A549 (cell line): ENCODE results near the gene UFSP1. TPM values are rescaled to one million over a fixed set of nuclear protein-coding genes. Genes with fewer than 3 reads are reported as not detected.

Experiments
- ATAC-seq, 2 experiments: fragments of 200-7000 bp in 1 of 2; fragments of >200 bp in 1 of 2; cut with Nextera tagmentation in 1 of 2; cut with Tn5 transposase in 1 of 2; 3 replicates each; pipeline versions ENCODE4 v1.8.0 to v1.9.1; 2018 to 2020; ENCODE audit warnings: mild to moderate bottlenecking in 1 of 2, moderate library complexity in 1 of 2
- CTCF ChIA-PET: fragments of 300-600 bp; sonication (Branson Sonifier 250); formaldehyde crosslinking; extraction: SDS; loops from one replicate; lab custom pipeline; 2021; ENCODE audit warnings: antibody characterized with exemption, inconsistent platforms; lab: Yijun Ruan, JAX
- POLR2A ChIA-PET: fragments of 350-600 bp; formaldehyde crosslinking; extraction: SDS; loops from one replicate; lab custom pipeline; 2021; ENCODE audit warnings: antibody characterized with exemption, inconsistent platforms; lab: Yijun Ruan, JAX
- DNase-seq, 2 experiments: peaks; one replicate each; pipeline versions ENCODE4 v3.0.0 to v3.0.0-alpha.2; 2011 to 2016; ENCODE audit warnings: low read depth in 1 of 2, low spot score in 1 of 2
- FAIRE-seq: peaks from 2 replicates; lab custom pipeline; 2011; peaks lifted over from hg19 to GRCh38; lab: Jason Lieb, UNC
- H3K27ac ChIP-seq, 2 experiments: fragments of >200 bp; sonication (Bioruptor Twin); formaldehyde crosslinking; 3 replicates each; pipeline ENCODE4 v1.5.1; 2016 to 2017
- H3K4me1 ChIP-seq: fragments of >200 bp; sonication (Bioruptor Twin); formaldehyde crosslinking; 3 replicates; pipeline ENCODE4 v1.6.1; 2016
- H3K4me2 ChIP-seq: fragments of >200 bp; sonication (Bioruptor Twin); formaldehyde crosslinking; 3 replicates; pipeline ENCODE4 v1.6.1; 2016
- H3K4me3 ChIP-seq: fragments of >200 bp; sonication (Bioruptor Twin); formaldehyde crosslinking; 3 replicates; pipeline ENCODE4 v1.5.1; 2016
- H3K9me3 ChIP-seq: fragments of >200 bp; sonication (Bioruptor Twin); formaldehyde crosslinking; 3 replicates; pipeline ENCODE4 v1.6.1; 2016
- ATOH8 ChIP-seq: fragments of 250-450 bp; sonication (Bioruptor Pico); IDR thresholded peaks from 2 replicates; pipeline ENCODE4 v1.5.0; 2020; ENCODE audit warnings: low read depth, mild to moderate bottlenecking, moderate library complexity
- CBX8 ChIP-seq: fragments of 200-600 bp; sonication (generic); IDR thresholded peaks from 2 replicates; pipeline ENCODE4 v1.6.1; 2016
- CTCF ChIP-seq: fragments of >200 bp; sonication (Bioruptor Twin); formaldehyde crosslinking; IDR thresholded peaks from 3 replicates; pipeline ENCODE4 v1.5.1; 2016
- EP300 ChIP-seq, 2 experiments: fragments of >200 bp; sonication (Bioruptor Twin); formaldehyde crosslinking; IDR thresholded peaks; 2 replicates in 1 of 2; 3 replicates in 1 of 2; pipeline ENCODE4 v1.6.1; 2016 to 2017
- HES2 ChIP-seq: fragments of >200 bp; sonication (Bioruptor Twin); formaldehyde crosslinking; IDR thresholded peaks from 2 replicates; pipeline ENCODE4 v1.6.1; 2016
- HEYL ChIP-seq: fragments of 250-450 bp; sonication (Bioruptor Pico); IDR thresholded peaks from 2 replicates; pipeline ENCODE4 v1.8.0; 2021; ENCODE audit warnings: mild to moderate bottlenecking, moderate library complexity
- HOXB5 ChIP-seq: fragments of 250-450 bp; sonication (Bioruptor Pico); IDR thresholded peaks from 2 replicates; pipeline ENCODE4 v1.5.0; 2020; ENCODE audit warnings: mild to moderate bottlenecking, moderate library complexity
- JUNB ChIP-seq: fragments of >200 bp; sonication (Bioruptor Twin); formaldehyde crosslinking; IDR thresholded peaks from 2 replicates; pipeline ENCODE4 v1.6.1; 2016
- MAZ ChIP-seq: fragments of 150-350 bp; IDR thresholded peaks from 2 replicates; pipeline ENCODE4 v1.6.1; 2014; ENCODE audit warnings: antibody characterized with exemption, low read depth, low read length, borderline replicate concordance
- NPAS2 ChIP-seq: fragments of 250-450 bp; sonication (Bioruptor Pico); IDR thresholded peaks from 2 replicates; pipeline ENCODE4 v1.8.0; 2022; ENCODE audit warnings: mild to moderate bottlenecking, moderate library complexity, borderline replicate concordance
- PBX3 ChIP-seq: IDR thresholded peaks from 2 replicates; pipeline ENCODE4 v1.6.1; 2012
- PHF8 ChIP-seq: fragments of 200-600 bp; sonication (generic); IDR thresholded peaks from 2 replicates; pipeline ENCODE4 v1.6.1; 2016; ENCODE audit warnings: low read depth, mild to moderate bottlenecking, antibody characterized with exemption, moderate library complexity, borderline replicate concordance
- RAD21 ChIP-seq, 2 experiments: fragments of >200 bp in 1 of 2; sonication (Bioruptor Twin) in 1 of 2; formaldehyde crosslinking in 1 of 2; IDR thresholded peaks in 1 of 2; conservative IDR thresholded peaks in 1 of 2; 2 replicates in 1 of 2; 3 replicates in 1 of 2; pipeline ENCODE4 v1.6.1; 2012 to 2018; ENCODE audit warnings: inconsistent platforms in 1 of 2
- RCOR1 ChIP-seq: fragments of 150-350 bp; IDR thresholded peaks from 2 replicates; pipeline ENCODE4 v1.6.1; 2014; ENCODE audit warnings: antibody characterized with exemption, low read length, low read depth
- RNF2 ChIP-seq: fragments of 200-600 bp; sonication (generic); IDR thresholded peaks from 2 replicates; pipeline ENCODE4 v1.6.1; 2016; ENCODE audit warnings: low read depth, mild to moderate bottlenecking, antibody characterized with exemption, moderate library complexity, borderline replicate concordance
- SMC3 ChIP-seq: fragments of >200 bp; sonication (Bioruptor Twin); formaldehyde crosslinking; IDR thresholded peaks from 3 replicates; pipeline ENCODE4 v1.6.1; 2018; ENCODE audit warnings: inconsistent platforms
- ZC3H11A ChIP-seq: fragments of 450-650 bp; IDR thresholded peaks from 2 replicates; pipeline ENCODE4 v1.6.1; 2014; ENCODE audit warnings: antibody characterized with exemption, mild to moderate bottlenecking
- ZNF302 ChIP-seq: fragments of 250-450 bp; sonication (Bioruptor Pico); IDR thresholded peaks from 2 replicates; pipeline ENCODE4 v1.9.0; 2021; ENCODE audit warnings: inconsistent platforms, mild to moderate bottlenecking, moderate library complexity
- WGBS: methylation state at CpG from one replicate; pipeline ENCODE4 v1.1.6; 2017; ENCODE audit errors: missing lambda C conversion rate; 5-methylcytosine and 5-hydroxymethylcytosine counted together
- polyA plus RNA-seq, 4 experiments: library from polyadenylated mRNA; depleted of rRNA in 3 of 4; stranded (reverse); fragments of >200 nt; fragmentation: RNase III in 1 of 4; extraction: RNeasy Plus Mini Kit Qiagen cat#74134 plus additional on column Dnase treatment in 1 of 4; gene quantifications; 2 replicates in 3 of 4; 3 replicates in 1 of 4; pipeline ENCODE4 v1.2.3, GENCODE V29; 2011 to 2017

The UFSP1 gene
- polyA plus RNA-seq, 2 of the 4 experiments (the other 2 are of a cell fraction), result 1.9 to 6.9 TPM

GRCh38 chr7:100894860-100895700 lies 5.6 kb upstream of the UFSP1 start:
- TF ChIP-seq CBX8 (no peak), EP300 (IDR thresholded peaks at IDR 0.05) (no peak), RNF2 (peak; percentile 78), CTCF (peak; percentile 94), MAZ (no peak), ATOH8 (CRISPR knock-in tag) (no peak), RAD21 (conservative IDR thresholded peaks at IDR 0.05 in 1 of 2, IDR thresholded peaks at IDR 0.05 in 1 of 2) (peak; percentile 83 to 97), HES2 (no peak), NPAS2 (CRISPR knock-in tag) (no peak), PBX3 (no peak), PHF8 (no peak), HOXB5 (CRISPR knock-in tag) (no peak), ZNF302 (CRISPR knock-in tag) (no peak), RCOR1 (no peak), HEYL (CRISPR knock-in tag) (no peak), SMC3 (peak; percentile 90)
- ATAC-seq (peak in 1 of 2 experiments; percentile 45; a peak in 3 of 6 replicates), FAIRE-seq (no peak), DNase-seq (no peak)
- Histone ChIP-seq H3K9me3 (no peaks in the 10 kb centered on the region), H3K4me2 (peak overlapping the region; percentile 98), H3K4me1 (peaks cover 35% of the 10 kb centered on the region), H3K4me3 (peak overlapping the region; percentile 49), H3K27ac (peak overlapping the region; percentile 18 to 65; a peak in 5 of 6 replicates)
- 0% methylated on average over 5 of the region's 83 CpGs for WGBS
- ChIA-PET POLR2A (interaction anchor here (1.1 kb wide), 1 partner anchor 164 kb away, joined by 3 read pairs; no protein-coding TSS in a partner anchor), CTCF (interaction anchor here (0.6 to 5.0 kb wide), 63 partner anchors 9 to 397 kb away, joined by 3 to 71 read pairs (median 5); partner anchors contain the start of genes MUC12, MUC17, PLOD3 and POP7)

- POLR2A ChIA-PET, result no interaction called here
- no peak for DNase-seq
- ATAC-seq, result no peak
- whole genome bisulfite sequencing, result 59% methylated on average over 24 of the region's 40 CpGs
- peaks cover 35% of the 10 kb centered on the region for H3K4me1 ChIP-seq
- no peaks in the 10 kb centered on the region for H3K9me3 ChIP-seq
- peak overlapping the region; percentile 49; the same call in 1 of the 3 replicates for H3K4me3 ChIP-seq
- peak overlapping the region; percentile 98 for H3K4me2 ChIP-seq
- TF ChIP-seq JUNB, result no peak
- no peak for TF ChIP-seq ZC3H11A
- CTCF ChIA-PET, result interaction anchor here (0.6 to 5.0 kb wide), 63 partner anchors 8 to 398 kb away, joined by 3 to 71 read pairs (median 5); partner anchors contain the start of genes MUC12, MUC17, PLOD3 and POP7
- no peak for FAIRE-seq
- H3K27ac ChIP-seq, result peak overlapping the region in 1 of 2 experiments; percentile 65; a peak in 3 of 6 replicates
Observed at GRCh38 chr7:100893910-100894721, 4.6 kb upstream of the UFSP1 start.
